HEK293 (cell line): Measurements from ENCODE around the gene USP7.
A peak's percentile ranks its signal among the peaks of the same experiment; 100 is the strongest.

Source experiments
- CTCF ChIA-PET: fragments of 350-600 bp; formaldehyde crosslinking; extraction: SDS; loops from one replicate; lab custom pipeline; 2021; ENCODE audit warnings: antibody characterized with exemption; lab: Yijun Ruan, JAX
- POLR2A ChIA-PET: fragments of 300-600 bp; formaldehyde crosslinking; extraction: SDS; loops from one replicate; lab custom pipeline; 2020; ENCODE audit warnings: antibody characterized with exemption, inconsistent platforms; lab: Yijun Ruan, JAX
- H3K27ac ChIP-seq: fragments of 200-500 bp; sonication (Bioruptor generic); 2 replicates; pipeline ENCODE4 v1.5.1; 2014; ENCODE audit warnings: low read depth, low read length, control low read depth, inconsistent platforms; ENCODE audit errors: extremely low read depth
- H3K36me3 ChIP-seq, 2 experiments: fragments of 200-500 bp in 1 of 2; sonication (Bioruptor generic) in 1 of 2; 1 replicate in 1 of 2; 2 replicates in 1 of 2; pipeline ENCODE4 v1.5.1; 2014 to 2017; ENCODE audit warnings: inconsistent platforms in 2 of 2, low read length in 2 of 2; ENCODE audit not compliant: control insufficient read depth in 2 of 2, insufficient read depth in 1 of 2
- H3K4me1 ChIP-seq: fragments of 200-500 bp; sonication (Bioruptor generic); 2 replicates; pipeline ENCODE4 v1.5.1; 2014; ENCODE audit warnings: mild to moderate bottlenecking, low read length, inconsistent platforms; ENCODE audit not compliant: control insufficient read depth, insufficient read depth
- H3K4me3 ChIP-seq: 2 replicates; pipeline ENCODE4 v1.5.1; 2011; ENCODE audit warnings: low read depth, mild to moderate bottlenecking, control low read depth, low read length, moderate library complexity
- H3K9me3 ChIP-seq: fragments of 200-500 bp; sonication (Bioruptor generic); 2 replicates; pipeline ENCODE4 v1.5.1; 2014; ENCODE audit warnings: low read depth, low read length, inconsistent platforms; ENCODE audit not compliant: control insufficient read depth, insufficient read depth
- BCL11B ChIP-seq: fragments of 450-650 bp; formaldehyde crosslinking; IDR thresholded peaks from 2 replicates; pipeline ENCODE4 v1.5.1; 2016; ENCODE audit warnings: low read depth, missing biosample characterization, missing genetic modification characterization
- FEZF1 ChIP-seq: fragments of 450-650 bp; formaldehyde crosslinking; IDR thresholded peaks from 2 replicates; pipeline ENCODE4 v1.5.1; 2016; ENCODE audit warnings: missing biosample characterization, missing genetic modification characterization
- SP7 ChIP-seq: fragments of 450-650 bp; formaldehyde crosslinking; IDR thresholded peaks from 2 replicates; pipeline ENCODE4 v1.5.1; 2016; ENCODE audit warnings: missing biosample characterization, missing genetic modification characterization
- TSHZ1 ChIP-seq: fragments of 450-650 bp; formaldehyde crosslinking; IDR thresholded peaks from 2 replicates; pipeline ENCODE4 v1.5.1; 2016; ENCODE audit warnings: missing biosample characterization, missing genetic modification characterization, borderline replicate concordance
- ZBTB1 ChIP-seq: fragments of 450-650 bp; formaldehyde crosslinking; IDR thresholded peaks from 2 replicates; pipeline ENCODE4 v1.5.1; 2016; ENCODE audit warnings: missing biosample characterization, missing genetic modification characterization
- ZBTB44 ChIP-seq: fragments of 450-650 bp; IDR thresholded peaks from 2 replicates; pipeline ENCODE4 v1.5.1; 2018; ENCODE audit warnings: missing biosample characterization, mild to moderate bottlenecking, missing genetic modification characterization
- ZFP69B ChIP-seq: fragments of 450-650 bp; formaldehyde crosslinking; IDR thresholded peaks from 2 replicates; pipeline ENCODE4 v1.5.1; 2016; ENCODE audit warnings: missing biosample characterization, missing genetic modification characterization
- ZNF211 ChIP-seq: fragments of 450-650 bp; formaldehyde crosslinking; IDR thresholded peaks from 2 replicates; pipeline ENCODE4 v1.5.1; 2016; ENCODE audit warnings: low read depth, missing biosample characterization, missing genetic modification characterization
- ZNF248 ChIP-seq: fragments of 450-650 bp; formaldehyde crosslinking; IDR thresholded peaks from 2 replicates; pipeline ENCODE4 v1.5.1; 2017; ENCODE audit warnings: missing biosample characterization, missing genetic modification characterization
- ZNF423 ChIP-seq: fragments of 450-650 bp; formaldehyde crosslinking; IDR thresholded peaks from 2 replicates; pipeline ENCODE4 v1.5.1; 2016; ENCODE audit warnings: missing biosample characterization, missing genetic modification characterization
- ZNF510 ChIP-seq: fragments of 450-650 bp; formaldehyde crosslinking; IDR thresholded peaks from 2 replicates; pipeline ENCODE4 v1.5.1; 2018; ENCODE audit warnings: mild to moderate bottlenecking, missing genetic modification characterization, missing biosample characterization; ENCODE audit not compliant: insufficient replicate concordance
- ZNF654 ChIP-seq: fragments of 450-650 bp; formaldehyde crosslinking; IDR thresholded peaks from 2 replicates; pipeline ENCODE4 v1.5.1; 2016; ENCODE audit warnings: low read depth, missing biosample characterization, missing genetic modification characterization
- ZNF664 ChIP-seq: fragments of 450-650 bp; formaldehyde crosslinking; IDR thresholded peaks from 2 replicates; pipeline ENCODE4 v1.5.1; 2016; ENCODE audit warnings: missing biosample characterization, missing genetic modification characterization
- ZNF677 ChIP-seq: fragments of 450-650 bp; IDR thresholded peaks from 2 replicates; pipeline ENCODE4 v1.5.0; 2018; ENCODE audit warnings: missing biosample characterization, mild to moderate bottlenecking, missing genetic modification characterization, moderate library complexity
- ZNF76 ChIP-seq: fragments of 450-650 bp; formaldehyde crosslinking; IDR thresholded peaks from 2 replicates; pipeline ENCODE4; 2016; ENCODE audit warnings: low read depth, missing biosample characterization, missing genetic modification characterization, borderline replicate concordance
- ZSCAN4 ChIP-seq: fragments of 450-650 bp; formaldehyde crosslinking; IDR thresholded peaks from 2 replicates; pipeline ENCODE4 v1.5.1; 2017; ENCODE audit warnings: missing biosample characterization, missing genetic modification characterization

The USP7 gene

GRCh38 chr16:8905795-8906591 lies 57.7 kb downstream of the USP7 start:
- Histone ChIP-seq H3K9me3 (no peaks in the 10 kb centered on the region), H3K4me3 (no peak overlapping the region), H3K4me1 (no peaks in the 10 kb centered on the region), H3K36me3 (peaks cover 29 to 96% of the 10 kb centered on the region in 2 experiments), H3K27ac (no peak overlapping the region)
- CTCF ChIA-PET = interaction anchor here (0.6 to 1.9 kb wide), 12 partner anchors 9 to 270 kb away, joined by 3 to 18 read pairs (median 4); no protein-coding TSS in a partner anchor
- POLR2A ChIA-PET = interaction anchor here (0.6 kb wide), 1 partner anchor 244 kb away, joined by 5 read pairs; no protein-coding TSS in a partner anchor
- no peak for TF ChIP-seq ZNF76
- TF ChIP-seq FEZF1 = no peak
- no peak for TF ChIP-seq ZNF510 (tag by site-specific recombination)
- no peak for TF ChIP-seq ZNF248 (tag by site-specific recombination)

- Histone ChIP-seq H3K9me3 (no peaks in the 10 kb centered on the region), H3K27ac (no peak overlapping the region), H3K36me3 (peaks cover 33 to 96% of the 10 kb centered on the region in 2 experiments), H3K4me1 (no peaks in the 10 kb centered on the region), H3K4me3 (no peak overlapping the region)
- ChIA-PET POLR2A (interaction anchor here (0.6 kb wide), 1 partner anchor 243 kb away, joined by 5 read pairs; no protein-coding TSS in a partner anchor), CTCF (interaction anchor here (0.6 to 1.9 kb wide), 12 partner anchors 9 to 269 kb away, joined by 3 to 18 read pairs (median 4); no protein-coding TSS in a partner anchor)
- TF ChIP-seq ZNF654 = peak; percentile 66
- TF ChIP-seq ZNF248 (tag by site-specific recombination) = no peak
Measured at GRCh38 chr16:8905168-8905762, 58.4 kb downstream of the USP7 start.

GRCh38 chr16:8904018-8904430 lies 59.7 kb downstream of the USP7 start:
- Histone ChIP-seq H3K4me3 (no peak overlapping the region), H3K4me1 (no peaks in the 10 kb centered on the region), H3K36me3 (peaks cover 35 to 97% of the 10 kb centered on the region in 2 experiments), H3K27ac (no peak overlapping the region), H3K9me3 (no peaks in the 10 kb centered on the region)
- ChIA-PET POLR2A (interaction anchor here (0.8 kb wide), 1 partner anchor 32 kb away, joined by 5 read pairs; no protein-coding TSS in a partner anchor), CTCF (interaction anchor here (0.6 to 0.7 kb wide), 2 partner anchors 67 to 187 kb away, joined by 3 to 4 read pairs; no protein-coding TSS in a partner anchor)
- TF ChIP-seq ZSCAN4 (tag by site-specific recombination) = no peak
- TF ChIP-seq SP7 = no peak
- no peak for TF ChIP-seq ZBTB1 (tag by site-specific recombination)
- TF ChIP-seq ZNF664 = no peak
- no peak for TF ChIP-seq ZFP69B
- TF ChIP-seq TSHZ1 = no peak
- TF ChIP-seq ZNF423 (tag by site-specific recombination) = no peak
- TF ChIP-seq ZNF211 = no peak
- TF ChIP-seq ZNF677 = no peak
- TF ChIP-seq ZBTB44 (tag by site-specific recombination) = no peak
- TF ChIP-seq BCL11B = no peak
- no peak for TF ChIP-seq ZNF248 (tag by site-specific recombination)
